Anterior cingulate cortex (tissue), 58 donors: ENCODE data around the gene POSTN.
"Not testable (repeated sequence)": the region's sequence is repeated elsewhere in the genome, so short reads cannot be mapped to it uniquely, and the experiment has no call there.

Experiments used
- DNase-seq, 58 donors: peaks; one replicate each; lab custom pipeline; 2025; lab: John Stamatoyannopoulos, UW

The POSTN gene

DNA sequence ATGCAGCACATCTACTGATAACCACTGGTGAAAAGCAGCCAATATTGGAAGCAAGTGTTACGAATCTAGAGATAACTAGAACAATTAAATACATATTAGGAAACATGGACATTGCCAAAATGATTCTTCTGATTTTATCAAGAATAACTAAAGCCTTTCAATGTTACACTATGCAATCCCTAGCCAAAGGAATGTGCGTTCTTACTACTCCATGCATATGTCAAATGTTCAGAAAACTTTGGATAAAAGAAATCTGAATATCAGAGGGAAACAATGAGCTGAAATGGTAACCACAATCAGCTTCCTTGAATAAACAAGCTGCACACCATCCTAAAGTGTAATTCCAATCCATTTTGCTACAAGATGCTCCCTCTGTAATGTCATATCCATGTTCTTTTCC lies 951 bp upstream of the POSTN start:
- no peak for DNase-seq

DNA sequence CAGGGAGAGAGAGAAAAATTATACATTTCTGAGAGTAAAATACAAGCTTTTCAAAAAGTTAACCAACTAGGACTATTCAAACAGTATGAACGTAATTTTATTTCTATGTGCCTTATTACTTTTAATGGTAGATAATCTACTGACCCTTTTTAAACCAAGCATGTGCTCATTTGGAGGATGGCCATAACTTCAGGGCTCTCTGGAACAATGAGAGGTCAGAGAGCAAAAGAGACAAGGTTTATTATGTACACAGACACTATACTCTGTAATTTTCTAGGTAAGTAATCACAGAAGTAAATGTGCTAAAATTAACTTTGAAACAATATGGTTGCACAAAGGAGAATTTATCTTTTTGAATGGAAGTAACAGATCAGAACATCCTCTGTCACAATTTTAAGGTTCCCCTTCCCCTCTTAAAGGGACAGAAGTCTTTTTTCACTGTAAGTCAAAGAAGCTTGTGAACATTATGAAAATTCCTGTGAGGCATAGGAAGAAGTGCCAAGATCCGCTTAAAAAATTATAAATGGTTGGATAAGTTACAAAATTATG lies 1.0 kb downstream of the POSTN start:
- no peak for DNase-seq

DNA sequence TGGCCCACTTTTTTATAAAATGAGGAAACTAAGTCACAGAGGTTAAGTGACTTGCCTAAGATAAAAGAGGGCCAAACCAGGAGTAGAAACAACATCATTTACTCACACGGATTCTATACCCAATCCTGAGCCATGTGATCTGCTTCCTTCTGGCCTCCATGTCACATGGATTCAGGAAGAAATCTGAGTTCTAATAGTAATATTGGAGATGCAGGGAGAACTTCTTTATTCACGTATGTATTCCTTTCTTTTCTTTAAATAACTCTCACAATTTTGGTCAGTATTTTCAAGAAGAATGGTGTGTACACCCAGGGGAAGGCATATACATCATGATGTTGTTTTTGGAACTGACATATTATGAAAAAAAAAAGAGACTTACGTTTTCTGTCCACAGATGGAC lies 1.8 kb downstream of the POSTN start:
- DNase-seq: no peak

DNA sequence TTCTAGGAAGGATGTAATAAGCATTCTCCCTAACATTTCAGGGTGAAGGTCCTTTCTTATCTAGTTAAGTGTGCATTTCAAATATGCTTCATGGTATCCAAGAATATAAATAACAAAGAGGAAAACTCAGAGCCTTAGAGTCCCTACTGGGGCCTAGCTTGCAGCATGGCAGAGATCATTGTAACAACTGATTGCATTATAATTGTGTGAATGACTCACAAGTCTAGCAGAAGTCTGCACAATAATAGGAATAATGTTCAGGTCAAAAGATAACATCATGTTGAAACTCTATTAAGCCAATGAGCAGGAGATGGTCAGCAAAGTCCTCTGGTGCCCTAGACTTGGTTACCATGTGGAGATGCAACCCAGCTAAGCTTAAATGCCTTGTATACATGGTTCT lies 3.4 kb downstream of the POSTN start:
- DNase-seq: no peak

DNA sequence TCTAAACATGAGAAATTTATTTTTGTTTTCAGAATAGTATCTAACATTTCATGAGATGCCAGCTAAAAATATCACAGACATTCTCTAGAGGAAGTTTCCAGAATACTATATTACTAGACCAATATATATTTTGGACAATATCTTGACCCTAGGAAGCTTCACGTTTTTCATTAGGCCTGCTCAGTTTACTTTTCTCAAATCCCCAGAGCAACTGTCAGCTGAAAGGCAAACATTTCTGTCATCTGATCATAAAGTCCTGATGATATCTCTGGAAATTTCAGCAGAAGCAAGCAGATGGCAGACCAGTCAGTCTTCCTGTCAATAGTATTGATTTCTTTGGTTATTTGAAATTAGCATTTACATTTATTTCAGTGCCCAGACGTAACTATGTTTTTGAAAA lies 4.0 kb downstream of the POSTN start:
- no peak for DNase-seq

DNA sequence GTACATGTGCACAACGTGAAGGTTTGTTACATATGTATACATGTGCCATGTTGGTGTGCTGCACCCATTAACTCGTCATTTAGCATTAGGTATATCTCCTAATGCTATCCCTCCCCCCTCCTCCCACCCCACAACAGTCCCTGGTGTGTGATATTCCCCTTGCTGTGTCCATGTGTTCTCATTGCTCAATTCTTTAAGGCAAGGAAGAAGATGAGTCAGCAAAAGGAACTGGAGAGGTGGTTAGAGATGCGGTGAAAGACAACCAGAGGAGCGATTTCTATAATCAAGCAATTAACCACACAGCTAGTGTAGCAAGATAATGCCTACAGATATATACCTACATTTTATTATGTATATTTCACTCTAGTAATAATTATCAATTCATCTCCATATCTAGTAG lies 9.2 kb downstream of the POSTN start:
- not testable (repeated sequence) for DNase-seq

DNA sequence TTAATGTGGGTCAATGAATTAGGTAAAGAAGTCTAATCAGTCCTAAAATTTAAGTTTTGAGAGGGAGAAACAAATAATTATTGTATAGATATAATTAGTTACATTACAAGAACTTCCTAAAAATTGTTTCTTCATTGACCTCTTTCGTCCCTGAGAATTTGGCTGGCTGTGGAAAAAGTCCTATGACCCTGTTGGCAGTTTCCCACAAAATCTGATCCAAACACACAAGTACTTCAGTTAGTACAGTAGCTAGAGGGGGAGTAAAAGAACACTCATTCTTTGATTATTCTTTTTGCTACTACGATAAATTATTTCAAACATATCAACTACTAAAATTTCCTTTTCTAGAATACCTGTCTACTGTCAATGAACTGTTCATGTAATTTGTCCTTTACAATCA lies 11.3 kb downstream of the POSTN start:
- no peak for DNase-seq

DNA sequence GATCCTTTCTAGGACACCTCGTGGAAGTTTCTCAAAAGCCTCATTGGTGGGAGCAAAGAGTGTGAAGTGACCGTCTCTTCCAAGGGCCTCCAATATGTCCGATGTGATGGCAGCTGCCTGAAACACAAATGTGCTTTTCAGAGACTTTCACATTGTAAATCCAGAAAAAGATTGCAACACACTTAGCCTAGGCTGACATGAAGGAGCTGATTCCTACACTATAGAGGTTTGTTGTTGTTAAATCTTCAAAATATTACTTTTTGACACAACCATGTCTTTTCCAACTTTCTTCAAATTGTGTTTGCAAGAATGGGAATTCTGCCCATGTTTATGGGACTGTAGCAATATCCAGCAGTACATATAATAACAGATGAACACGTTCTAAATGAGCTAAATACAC lies 12.4 kb downstream of the POSTN start:
- DNase-seq: no peak

DNA sequence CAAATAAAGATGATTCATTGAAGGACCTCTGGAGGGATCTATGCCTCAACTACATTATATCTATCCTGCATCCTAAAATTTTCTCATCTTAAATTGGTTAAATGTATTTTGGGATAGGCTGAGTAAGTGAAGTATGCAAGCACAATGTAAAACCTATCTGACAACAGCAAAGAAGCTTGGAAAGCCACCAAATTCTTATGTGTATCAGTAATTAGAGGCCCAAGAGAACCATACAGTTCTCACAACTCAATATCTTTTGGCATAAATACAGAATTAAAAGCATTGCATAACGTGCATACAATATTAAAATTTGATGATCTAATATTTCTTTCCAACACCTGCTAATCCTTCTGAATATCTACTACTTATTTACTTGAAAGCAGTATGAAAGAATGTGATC lies 13.0 kb downstream of the POSTN start:
- DNase-seq: no peak

DNA sequence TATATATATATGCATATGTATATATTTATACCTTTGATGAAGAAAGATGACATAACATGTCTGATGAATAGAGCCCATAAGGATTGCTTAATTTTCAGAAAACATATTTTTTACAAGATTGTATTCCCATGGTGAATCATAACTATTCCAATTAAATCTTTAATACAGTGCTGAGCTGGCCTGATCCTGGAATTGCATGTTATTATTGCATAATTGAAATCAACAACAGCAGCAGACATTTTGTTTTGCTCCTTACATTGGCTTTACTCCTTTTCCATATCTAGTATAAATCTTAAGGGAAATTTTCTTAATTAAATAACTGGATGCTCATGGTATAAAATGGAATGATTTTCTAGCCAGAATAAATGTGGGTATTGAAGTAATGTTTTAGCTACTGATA lies 22.0 kb downstream of the POSTN start:
- DNase-seq: no peak

DNA sequence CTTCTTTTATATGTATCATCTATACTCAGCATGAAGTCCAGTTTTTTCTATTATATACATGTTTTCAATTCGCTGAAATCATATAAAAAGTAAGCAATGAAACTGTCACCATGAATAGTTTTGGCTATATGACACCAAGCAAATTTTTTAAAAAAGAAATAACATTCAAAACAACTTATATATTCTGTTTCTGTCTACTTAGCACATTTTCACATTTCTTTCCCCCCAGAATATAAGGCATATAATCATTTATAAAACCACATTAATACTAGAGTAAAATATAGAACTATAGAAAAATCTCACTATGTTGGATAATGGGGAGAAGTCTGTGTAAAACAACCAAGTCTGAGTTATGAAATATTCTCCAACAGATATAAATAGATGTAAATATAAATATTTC lies 33.1 kb downstream of the POSTN start:
- no peak for DNase-seq

DNA sequence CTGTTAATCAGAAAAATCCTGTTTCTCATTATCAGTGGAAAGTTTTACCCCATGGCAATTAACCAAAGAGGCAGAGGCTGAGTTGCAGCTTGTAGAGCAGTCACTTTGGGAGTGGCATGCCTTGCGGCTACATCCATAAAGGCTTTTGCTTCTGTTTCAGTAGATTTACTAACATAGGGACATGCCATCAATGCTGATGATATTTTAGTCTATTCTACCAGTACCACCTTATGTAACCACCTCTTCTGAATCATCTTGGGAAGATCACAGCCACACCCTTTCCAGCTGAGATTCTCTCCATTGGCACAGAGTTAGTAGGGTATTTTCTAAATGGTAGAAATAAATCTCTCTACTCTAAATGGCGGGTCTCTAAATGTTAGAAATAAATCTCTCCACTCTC lies 37.5 kb downstream of the POSTN start:
- DNase-seq: no peak

DNA sequence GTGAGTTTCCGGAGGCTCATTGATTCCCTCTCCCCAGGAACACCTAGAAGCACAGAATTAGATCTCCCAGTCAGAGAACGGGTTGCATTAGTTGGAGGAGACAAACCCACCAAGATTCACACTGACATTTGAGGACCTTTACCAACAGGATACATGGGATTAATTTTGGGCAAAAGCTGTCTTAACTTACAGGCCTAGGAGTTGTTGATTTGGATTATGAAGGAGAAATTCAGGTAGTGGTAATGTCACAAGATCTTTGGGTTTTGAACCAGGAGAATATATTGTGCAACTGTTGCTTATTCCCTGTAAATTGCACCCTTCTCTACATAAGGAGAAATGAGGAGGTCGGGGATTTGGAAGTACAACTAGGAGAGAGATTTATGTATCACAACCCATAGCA lies 38.0 kb downstream of the POSTN start:
- no peak for DNase-seq

DNA sequence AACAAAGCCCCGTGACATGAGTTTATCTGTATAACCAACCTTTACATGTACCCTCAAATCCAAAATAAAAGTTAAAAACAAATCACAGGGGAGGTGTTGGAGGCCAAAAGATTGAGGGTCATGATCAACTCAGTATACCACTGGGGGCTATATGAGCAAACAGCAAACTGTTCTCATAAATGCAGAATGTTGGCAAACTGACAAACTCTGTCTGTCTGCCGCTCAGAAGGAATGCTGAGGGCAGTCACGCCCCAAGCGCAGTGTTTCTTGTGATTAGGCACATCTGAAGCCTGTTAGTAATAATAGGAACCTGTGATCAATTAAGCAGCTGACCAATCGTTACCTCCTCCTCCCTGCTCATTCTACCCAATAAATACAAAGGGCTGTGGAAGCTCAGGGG lies 39.8 kb downstream of the POSTN start:
- not testable (repeated sequence) for DNase-seq

DNA sequence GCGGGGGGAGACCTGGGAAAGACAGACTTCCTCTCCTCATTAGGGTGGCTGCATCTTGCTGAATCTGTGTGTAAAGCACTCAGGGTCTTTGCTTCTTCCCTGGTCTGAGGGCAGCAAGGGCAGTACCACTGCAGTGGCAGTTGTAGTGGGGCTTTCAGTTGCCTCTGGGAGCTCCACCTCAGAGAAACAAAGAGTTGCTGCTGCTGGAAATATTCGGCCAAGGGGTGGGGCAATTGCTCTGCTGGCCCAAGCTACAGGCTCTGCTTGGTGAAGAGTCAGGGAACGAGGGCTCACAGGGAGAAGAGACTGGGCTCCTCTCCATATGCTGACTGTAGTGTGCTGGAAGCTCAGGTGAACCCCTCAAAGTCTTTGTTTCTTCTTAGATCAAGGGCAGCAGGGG lies 52.5 kb downstream of the POSTN start:
- no peak for DNase-seq

DNA sequence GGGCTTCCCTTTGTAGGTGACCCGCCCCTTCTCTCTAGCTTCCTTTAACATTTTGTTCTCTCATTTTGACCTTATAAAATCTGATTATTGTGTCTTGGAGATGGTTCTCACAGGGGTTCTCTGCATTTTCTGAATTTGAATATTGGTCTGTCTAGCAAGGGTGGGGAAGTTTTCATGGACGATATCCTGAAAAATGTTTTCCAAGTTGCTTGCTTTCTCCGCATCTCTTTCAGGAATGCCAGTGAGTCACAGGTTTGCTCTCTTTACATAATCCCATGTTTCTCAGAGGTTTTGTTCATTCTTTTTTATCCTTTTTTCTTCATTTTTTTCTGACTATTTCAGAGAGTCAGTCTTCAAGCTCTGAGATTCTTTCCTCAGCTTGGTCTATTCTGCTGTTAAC lies 53.6 kb downstream of the POSTN start:
- DNase-seq: no peak

DNA sequence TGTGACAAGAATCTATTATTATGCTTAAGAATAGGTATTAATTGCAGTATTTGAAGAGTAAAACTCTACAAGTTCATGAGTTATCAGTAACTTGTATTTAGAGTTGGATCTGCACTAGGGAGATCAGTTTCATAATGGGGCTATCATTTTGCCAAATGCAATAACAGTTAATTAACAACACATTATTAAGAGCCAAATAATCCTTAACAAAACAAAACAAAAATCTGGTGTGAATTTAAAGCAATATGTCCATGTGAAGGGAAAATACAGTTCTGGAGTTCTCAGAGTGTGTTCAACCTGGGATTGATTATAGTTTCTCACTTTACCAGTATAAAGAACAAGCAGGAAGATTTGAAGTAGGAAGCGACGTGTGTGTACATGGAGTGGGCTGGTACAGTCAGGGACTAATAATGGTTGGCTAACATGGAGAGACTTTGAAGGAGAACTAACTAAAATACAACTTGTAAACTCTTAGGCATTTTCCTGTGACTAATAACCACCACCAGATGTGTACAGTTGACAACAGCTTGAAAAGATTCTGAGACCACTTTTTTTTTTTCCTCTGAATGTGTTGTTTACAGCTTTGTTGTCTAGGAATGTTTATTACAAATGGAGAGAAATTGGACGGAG lies 58.5 kb downstream of the POSTN start:
- DNase-seq: no peak

DNA sequence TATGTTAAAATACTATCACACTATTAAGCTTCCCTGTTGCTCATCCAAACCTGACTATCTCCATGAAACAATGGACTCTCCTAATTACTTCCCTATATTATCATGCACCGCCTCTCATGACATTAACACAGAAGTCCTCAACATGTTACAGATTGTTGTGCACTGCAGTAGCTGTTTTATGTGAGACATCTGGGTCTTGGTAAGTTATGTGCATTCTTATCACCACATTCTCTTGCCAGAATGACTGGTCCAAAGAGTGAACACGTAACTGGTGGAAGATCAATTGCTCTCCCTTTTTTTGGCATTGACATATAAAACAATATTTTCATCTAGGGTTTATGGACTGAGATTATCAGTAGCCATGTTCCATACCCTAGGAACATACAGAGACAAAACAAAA lies 59.4 kb downstream of the POSTN start:
- no peak for DNase-seq

DNA sequence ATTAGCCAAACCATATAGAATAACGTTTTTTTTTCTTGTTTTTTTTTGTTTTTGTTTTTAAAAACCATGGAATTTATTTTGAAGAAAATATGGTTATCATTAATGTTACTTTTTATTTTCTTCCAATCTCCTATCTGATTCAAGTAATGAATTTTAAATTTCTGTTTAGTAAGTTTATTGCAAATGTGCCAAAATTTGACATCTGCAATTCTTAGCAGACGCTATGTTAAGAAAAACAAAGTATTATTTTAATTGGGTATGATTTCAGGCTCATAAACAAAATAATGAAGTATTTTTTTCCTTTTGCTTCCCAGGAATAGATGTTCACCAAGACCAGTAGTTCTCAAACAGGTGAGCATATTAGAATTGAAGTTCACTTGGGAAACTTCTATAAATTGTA lies 63.1 kb downstream of the POSTN start:
- DNase-seq: no peak

DNA sequence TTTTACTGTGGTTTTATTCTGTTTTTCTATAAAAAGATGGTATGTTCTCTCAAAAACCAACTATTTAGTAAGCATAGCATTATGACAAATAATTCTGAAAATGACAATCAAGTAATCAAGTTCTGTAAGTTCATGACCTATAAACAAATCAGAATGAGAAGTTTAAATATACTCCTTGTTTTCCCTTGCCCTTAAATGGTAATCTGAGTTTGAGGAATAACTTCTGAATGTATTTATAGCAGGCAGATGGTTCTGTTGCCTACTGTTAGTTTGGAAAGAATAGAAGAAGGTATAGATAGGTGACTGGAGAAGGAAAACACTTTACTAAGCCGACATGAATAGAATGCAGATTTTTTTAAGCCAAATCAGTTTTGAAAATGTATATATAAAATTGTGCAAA lies 63.9 kb downstream of the POSTN start:
- no peak for DNase-seq

DNA sequence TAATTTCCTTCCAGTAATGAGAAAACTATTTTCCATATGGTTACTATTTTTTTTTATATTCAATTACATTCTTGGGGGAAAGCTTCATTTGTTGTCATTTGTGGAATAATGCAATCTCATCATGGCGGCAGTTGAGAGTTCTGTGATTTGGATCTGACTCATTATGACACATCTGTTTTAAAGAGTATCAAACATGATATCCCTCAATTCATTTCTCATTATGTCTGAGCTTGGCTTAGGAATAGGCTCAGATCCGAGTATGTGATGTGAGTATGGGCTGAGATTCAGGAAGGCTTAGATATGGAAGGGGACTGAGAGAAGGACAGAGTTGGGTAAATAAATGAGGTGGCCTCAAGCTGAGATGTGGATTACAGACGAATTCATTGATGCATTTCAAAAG lies 64.4 kb downstream of the POSTN start:
- DNase-seq: no peak

DNA sequence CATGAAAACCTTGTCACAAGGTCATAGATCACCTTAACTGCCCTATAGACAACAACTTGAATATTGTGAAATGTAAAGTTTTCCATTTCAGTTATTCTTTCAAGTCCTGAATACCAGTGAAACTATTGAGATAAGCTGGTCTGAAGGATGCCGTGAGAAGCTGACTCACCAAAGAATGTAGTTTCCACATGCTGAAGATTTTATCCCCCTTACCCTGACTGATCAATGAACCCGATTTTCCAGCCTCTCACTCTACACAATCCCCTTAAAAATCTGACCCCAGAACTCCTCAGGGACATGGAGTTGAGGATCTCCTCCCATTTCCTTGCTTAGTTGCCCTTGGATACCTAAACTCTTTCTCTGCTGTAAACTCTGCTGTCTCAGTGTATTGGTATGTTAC lies 67.5 kb downstream of the POSTN start:
- DNase-seq: no peak

DNA sequence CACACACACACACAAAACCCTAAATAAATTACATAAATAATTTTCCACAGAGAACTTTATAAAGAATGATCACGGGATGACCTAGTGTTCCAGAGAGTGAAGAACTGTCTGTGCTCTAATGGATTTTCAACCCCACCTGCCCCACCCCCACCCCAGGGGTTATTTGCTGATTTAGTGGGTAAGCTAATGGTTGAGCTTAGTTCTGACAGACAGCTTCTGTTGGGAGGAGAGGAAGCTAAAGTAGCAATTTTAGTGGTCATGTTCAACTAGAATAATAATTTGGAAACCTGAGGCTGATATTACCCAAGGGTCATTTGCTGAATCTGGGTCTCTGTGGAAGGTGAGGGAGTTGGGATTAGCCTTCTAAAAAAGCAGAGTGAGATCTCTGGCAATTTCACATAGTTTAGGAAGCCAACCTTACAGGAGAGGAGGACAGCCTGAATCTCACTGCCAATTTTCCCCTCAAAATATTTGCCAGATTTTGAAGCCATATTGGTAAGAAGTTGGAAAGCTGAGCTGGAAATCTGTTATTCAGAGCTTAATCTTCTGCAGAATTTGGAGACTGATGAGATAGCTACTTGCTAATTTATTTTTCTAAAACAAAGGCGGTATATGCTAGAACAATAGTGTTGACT lies 68.7 kb downstream of the POSTN start:
- no peak for DNase-seq
